HepG2 (cell line): Measurements from ENCODE around the gene PCDHGA1. TPM values are rescaled to one million over a fixed set of nuclear protein-coding genes. Genes with fewer than 3 reads are reported as not detected.

ENCODE experiments used
- ATAC-seq: fragments of 200-7000 bp; cut with Tn5 transposase; 3 replicates; pipeline ENCODE4 v1.9.1; 2020; ENCODE audit warnings: mild to moderate bottlenecking, moderate library complexity
- BruUV-seq: library from RNA; stranded (reverse); fragments of 400-500 nt; replicated peaks from 2 replicates; lab custom pipeline; 2021; lab: Mats Ljungman, UMichigan
- CTCF ChIA-PET: fragments of 300-600 bp; formaldehyde crosslinking; extraction: SDS; loops from one replicate; lab custom pipeline; 2021; ENCODE audit warnings: low total read pairs, inconsistent platforms, low intra/inter-chr PET ratio; lab: Yijun Ruan, JAX
- POLR2A ChIA-PET: fragments of 350-600 bp; sonication (Branson Sonifier 250); formaldehyde crosslinking; loops from one replicate; lab custom pipeline; 2020; ENCODE audit warnings: antibody characterized with exemption, inconsistent platforms; lab: Yijun Ruan, JAX
- DNase-seq: peaks from one replicate; pipeline ENCODE4 v3.0.0-alpha.2; 2015; ENCODE audit warnings: low spot score
- FAIRE-seq: peaks from 3 replicates; lab custom pipeline; 2011; peaks lifted over from hg19 to GRCh38; lab: Jason Lieb, UNC
- H2AFZ ChIP-seq: one replicate; pipeline ENCODE4 v1.6.1; 2011; ENCODE audit warnings: low read length, inconsistent platforms
- H3K27ac ChIP-seq: fragments of 300-600 bp; 3 replicates; pipeline ENCODE4 v1.8.0; 2011; ENCODE audit warnings: mixed run types, mild to moderate bottlenecking, mixed read lengths, low read length, inconsistent platforms; ENCODE audit not compliant: insufficient read depth; ENCODE audit errors: extremely low read length
- H3K27me3 ChIP-seq, 2 experiments: fragments of 200-600 bp in 1 of 2; 2 replicates in 1 of 2; 3 replicates in 1 of 2; pipeline versions ENCODE4 v1.6.0 to v1.8.0; 2011; ENCODE audit warnings: low read length in 2 of 2, mild to moderate bottlenecking in 2 of 2, moderate library complexity in 2 of 2, inconsistent platforms in 1 of 2; ENCODE audit not compliant: insufficient read depth in 2 of 2, control insufficient read depth in 1 of 2
- H3K36me3 ChIP-seq, 2 experiments: fragments of 200-600 bp in 1 of 2; replicated peaks in 1 of 2; 2 replicates in 1 of 2; 3 replicates in 1 of 2; pipeline versions ENCODE4 v1.5.1 to v1.8.0; 2011; ENCODE audit warnings: low read length in 2 of 2, inconsistent platforms in 1 of 2; ENCODE audit not compliant: insufficient read depth in 2 of 2, control insufficient read depth in 1 of 2
- H3K4me1 ChIP-seq: 2 replicates; pipeline ENCODE4 v1.5.1; 2012; ENCODE audit warnings: low read length, inconsistent platforms; ENCODE audit not compliant: insufficient read depth
- H3K4me2 ChIP-seq: 2 replicates; pipeline ENCODE4 v1.6.0; 2011; ENCODE audit warnings: low read depth, low read length, inconsistent platforms
- H3K4me3 ChIP-seq, 3 experiments: fragments of 200-600 bp in 1 of 3; sonication (generic), shearing (Covaris generic) in 1 of 3; replicated peaks in 1 of 3; 2 replicates each; pipeline ENCODE4 v1.5.1; 2011 to 2016; ENCODE audit warnings: low read length in 3 of 3, inconsistent platforms in 2 of 3, low read depth in 2 of 3, mild to moderate bottlenecking in 2 of 3, control low read depth in 1 of 3, mixed read lengths in 1 of 3; ENCODE audit not compliant: insufficient read depth in 1 of 3
- H3K79me2 ChIP-seq: one replicate; pipeline ENCODE4 v1.6.1; 2011; ENCODE audit warnings: low read length, inconsistent platforms; ENCODE audit not compliant: insufficient read depth
- H3K9ac ChIP-seq: 2 replicates; pipeline ENCODE4 v1.6.0; 2011; ENCODE audit warnings: mild to moderate bottlenecking, low read depth, low read length, inconsistent platforms; ENCODE audit not compliant: insufficient read depth
- H3K9me3 ChIP-seq: 2 replicates; pipeline ENCODE4 v1.5.1; 2012; ENCODE audit warnings: mild to moderate bottlenecking, low read length
- H4K20me1 ChIP-seq: 2 replicates; pipeline ENCODE4 v1.6.0; 2011; ENCODE audit warnings: inconsistent platforms, mild to moderate bottlenecking, low read length, moderate library complexity; ENCODE audit not compliant: insufficient read depth
- BCLAF1 ChIP-seq: fragments of 450-650 bp; IDR thresholded peaks from 2 replicates; pipeline ENCODE4 v1.6.1; 2017; ENCODE audit warnings: mild to moderate bottlenecking
- BHLHE40 ChIP-seq: IDR thresholded peaks from 2 replicates; pipeline ENCODE4 v1.6.1; 2011; ENCODE audit warnings: low read length, improper control_type of control experiment
- FOXA3 ChIP-seq: IDR thresholded peaks from 2 replicates; pipeline ENCODE4 v1.6.1; 2016; ENCODE audit warnings: missing genetic modification reagents, missing compliant biosample characterization
- HNRNPLL ChIP-seq: fragments of 200-400 bp; formaldehyde crosslinking; IDR thresholded peaks from 2 replicates; pipeline ENCODE4 v1.6.1; 2017; ENCODE audit warnings: mild to moderate bottlenecking, low read depth, low read length; ENCODE audit not compliant: poor library complexity, severe bottlenecking
- ISL2 ChIP-seq: sonication (generic); formaldehyde crosslinking; IDR thresholded peaks from 2 replicates; pipeline ENCODE4 v1.5.0; 2020; ENCODE audit warnings: missing genetic modification reagents
- MED1 ChIP-seq: sonication (generic); formaldehyde crosslinking; IDR thresholded peaks from 2 replicates; pipeline ENCODE4 v1.4.0; 2020; ENCODE audit warnings: missing genetic modification reagents
- NR1H2 ChIP-seq: sonication (generic); formaldehyde crosslinking; IDR thresholded peaks from 2 replicates; pipeline ENCODE4 v1.8.1; 2022; ENCODE audit warnings: low read depth, missing genetic modification reagents, borderline replicate concordance
- SIN3B ChIP-seq: fragments of 150-350 bp; IDR thresholded peaks from 2 replicates; pipeline ENCODE4 v1.6.1; 2014; ENCODE audit warnings: low read length
- SP4 ChIP-seq: sonication (generic); formaldehyde crosslinking; IDR thresholded peaks from 2 replicates; pipeline ENCODE4 v1.8.1; 2023; ENCODE audit warnings: mild to moderate bottlenecking, missing genetic modification reagents
- ZIK1 ChIP-seq: sonication (generic); formaldehyde crosslinking; IDR thresholded peaks from 2 replicates; pipeline ENCODE4 v1.5.0; 2020; ENCODE audit warnings: mild to moderate bottlenecking, low read depth, missing genetic modification reagents, borderline replicate concordance
- ZNF205 ChIP-seq: IDR thresholded peaks from 2 replicates; pipeline ENCODE4 v1.6.1; 2018; ENCODE audit warnings: missing biosample characterization, missing genetic modification reagents
- ZNF256 ChIP-seq: sonication (generic); formaldehyde crosslinking; conservative IDR thresholded peaks from 2 replicates; pipeline ENCODE4 v1.4.0; 2020; ENCODE audit warnings: missing genetic modification reagents
- ZNF281 ChIP-seq: sonication (generic); formaldehyde crosslinking; IDR thresholded peaks from 2 replicates; pipeline ENCODE4 v1.4.0; 2020; ENCODE audit warnings: missing genetic modification reagents, borderline replicate concordance
- ZNF331 ChIP-seq: sonication (generic); formaldehyde crosslinking; IDR thresholded peaks from 2 replicates; pipeline ENCODE4 v1.4.0; 2020; ENCODE audit warnings: missing genetic modification reagents
- ZNF570 ChIP-seq: sonication (generic); formaldehyde crosslinking; IDR thresholded peaks from 2 replicates; pipeline ENCODE4 v1.4.0; 2020; ENCODE audit warnings: mild to moderate bottlenecking, missing genetic modification reagents, borderline replicate concordance
- ZNF713 ChIP-seq: sonication (generic); formaldehyde crosslinking; IDR thresholded peaks from 2 replicates; pipeline ENCODE4 v1.4.0; 2020; ENCODE audit warnings: mild to moderate bottlenecking, missing genetic modification reagents
- ZNF781 ChIP-seq: sonication (generic); formaldehyde crosslinking; IDR thresholded peaks from 2 replicates; pipeline ENCODE4 v1.5.1; 2020; ENCODE audit warnings: borderline replicate concordance, mild to moderate bottlenecking, missing genetic modification reagents; ENCODE audit errors: not compliant biosample characterization
- WGBS: methylation state at CpG from one replicate; pipeline ENCODE4 v1.1.6; 2017; ENCODE audit warnings: low lambda C conversion rate; 5-methylcytosine and 5-hydroxymethylcytosine counted together
- in situ Hi-C: cut with HindIII; loops from 2 replicates; pipeline ENCODE4 v1.10.0; 2017; ENCODE audit warnings: low pct_unique_long_range_greater_than_20kb; ENCODE audit not compliant: extremely low pct_ligation_motif_present
- intact Hi-C: fragments of 100-400 bp; cut with micrococcal nuclease; formaldehyde crosslinking; loops from one replicate; pipeline ENCODE4 v1.10.0; 2022; ENCODE audit not compliant: unreplicated experiment
- polyA plus RNA-seq, 8 experiments: library from polyadenylated mRNA; depleted of rRNA in 3 of 8; stranded (reverse) in 7 of 8; unstranded in 1 of 8; fragments of >200 nt; fragmentation: Illumina TruSeq in 4 of 8; extraction: Trizol in 4 of 8; gene quantifications; 2 replicates each; pipeline versions ENCODE4 v1.2.1 to v1.2.3, GENCODE V29; 2011 to 2016; ENCODE audit warnings: low read depth in 4 of 8, missing spikeins in 1 of 8, mixed read lengths in 1 of 8; ENCODE audit not compliant: insufficient read depth in 1 of 8
- total RNA-seq, 5 experiments: library from RNA; depleted of rRNA; stranded (reverse); fragments of >200 nt; fragmentation: Illumina TruSeq; extraction: Trizol; gene quantifications; 2 replicates each; pipeline ENCODE4 v1.2.3, GENCODE V29; 2016; ENCODE audit warnings: low read depth in 1 of 5

PCDHGA1 gene
- total and polyA plus RNA-seq, 2 of the 13 experiments (the other 11 are each of a cell fraction or from before 2014, with no cell fraction given), result 0.31 to 0.40 TPM

- POLR2A ChIA-PET, result no interaction called here
- no peak overlapping the region for H3K4me2 ChIP-seq
- BruUV-seq, result no TSS peak
- no peak overlapping the region for H2AFZ ChIP-seq
- DNase-seq, result no peak
- no peak for ATAC-seq
- no peaks in the 10 kb centered on the region for H4K20me1 ChIP-seq
- peaks cover 19 to 63% of the 10 kb centered on the region in 2 experiments for H3K36me3 ChIP-seq
- no peaks in the 10 kb centered on the region for H3K79me2 ChIP-seq
- intact Hi-C loops (no loop called here), in situ Hi-C loops (no loop called here)
- H3K9ac ChIP-seq, result no peak overlapping the region
- CTCF ChIA-PET, result no interaction called here
- no peaks in the 10 kb centered on the region for H3K4me1 ChIP-seq
- H3K27ac ChIP-seq, result no peak overlapping the region
- no peak for FAIRE-seq
- H3K9me3 ChIP-seq, result no peaks in the 10 kb centered on the region
- no peak overlapping the region for H3K4me3 ChIP-seq
- WGBS, result 100% methylated on average over 4 of the region's 4 CpGs
- no peaks in the 10 kb centered on the region for H3K27me3 ChIP-seq
- TF ChIP-seq MED1 (no peak), FOXA3 (CRISPR knock-in tag) (no peak), HNRNPLL (no peak), ZNF281 (CRISPR knock-in tag) (no peak), NR1H2 (CRISPR knock-in tag) (no peak), ZNF781 (no peak), ZNF205 (CRISPR knock-in tag) (no peak), ZNF256 (CRISPR knock-in tag) (no peak), BHLHE40 (no peak), SP4 (no peak), SIN3B (no peak), ZNF713 (CRISPR knock-in tag) (no peak), ISL2 (CRISPR knock-in tag) (no peak), ZNF570 (CRISPR knock-in tag) (no peak), ZNF331 (CRISPR knock-in tag) (no peak), ZIK1 (CRISPR knock-in tag) (no peak), BCLAF1 (no peak)
Measured at GRCh38 chr5:141515946-141516671, 185.8 kb downstream of the PCDHGA1 start.
